ENCODE results near the gene MCL1. TPM values are rescaled to one million over a fixed set of nuclear protein-coding genes. Genes with fewer than 3 reads are reported as not detected.

The MCL1 gene
- total and polyA plus RNA-seq, 2 of the 13 experiments (the other 11 are each of a cell fraction or from before 2014, with no cell fraction given), result 69.5 to 125 TPM

GRCh38 chr1:150548632-150549495, 30.5 kb downstream of the MCL1 start, which contains the start of gene ADAMTSL4 (continued):
- TF ChIP-seq ZBTB40 (IDR thresholded peaks at IDR 0.05), result no peak
- TF ChIP-seq ZBTB40 (CRISPR knock-in tag; IDR thresholded peaks at IDR 0.05), result peak; percentile 17
- TF ChIP-seq NONO (IDR thresholded peaks at IDR 0.05), result no peak
- TF ChIP-seq NONO (CRISPR knock-in tag; conservative IDR thresholded peaks at IDR 0.05), result 0 out of 2 replicates have a peak, but pooled peaks have one; percentile 2
- no peak; the same call in 1 of the 2 replicates for TF ChIP-seq ZNF776 (CRISPR knock-in tag; IDR thresholded peaks at IDR 0.05)
- TF ChIP-seq ZNF737 (CRISPR knock-in tag; IDR thresholded peaks at IDR 0.05; ENCODE audit: borderline replicate concordance), result no peak
- peak; percentile 77; the same call in 1 of the 2 replicates for TF ChIP-seq ZGPAT (CRISPR knock-in tag; IDR thresholded peaks at IDR 0.05)
- TF ChIP-seq WIZ (CRISPR knock-in tag; IDR thresholded peaks at IDR 0.05), result no peak
- TF ChIP-seq CTCF (CRISPR knock-in tag; IDR thresholded peaks at IDR 0.05), result peak; percentile 30; the same call in 1 of the 2 replicates
- 0 out of 2 replicates have a peak, but pooled peaks have one; percentile 18 for TF ChIP-seq SKIL (CRISPR knock-in tag; IDR thresholded peaks at IDR 0.05; ENCODE audit: borderline replicate concordance)
- TF ChIP-seq RAD21 (CRISPR knock-in tag; IDR thresholded peaks at IDR 0.05), result 0 out of 2 replicates have a peak, but pooled peaks have one; percentile 37
- TF ChIP-seq SALL2 (CRISPR knock-in tag; IDR thresholded peaks at IDR 0.05), result no peak
- TF ChIP-seq ZNF580 (CRISPR knock-in tag; IDR thresholded peaks at IDR 0.05; ENCODE audit: borderline replicate concordance, low read depth), result peak; percentile 58; the same call in 1 of the 2 replicates
